LNCaP clone FGC (cell line): ENCODE data around the gene NFU1.
"Not testable (repeated sequence)": the region's sequence is repeated elsewhere in the genome, so short reads cannot be mapped to it uniquely, and the experiment has no call there.

ENCODE experiments used
- DNase-seq: peaks from one replicate; pipeline ENCODE4 v3.0.0-alpha.2; 2011; ENCODE audit warnings: low read depth
- H3K4me3 ChIP-seq: 2 replicates; pipeline ENCODE4 v1.5.1; 2011; ENCODE audit warnings: mild to moderate bottlenecking, low read depth, low read length, control low read depth
- TF ChIP-seq, protein P1 (sequence below): IDR thresholded peaks from 2 replicates; pipeline ENCODE4 v1.5.1; 2012; ENCODE audit warnings: mild to moderate bottlenecking; ENCODE audit not compliant: control insufficient read depth, insufficient read depth; ENCODE audit errors: extremely low read depth

NFU1 gene

DNA sequence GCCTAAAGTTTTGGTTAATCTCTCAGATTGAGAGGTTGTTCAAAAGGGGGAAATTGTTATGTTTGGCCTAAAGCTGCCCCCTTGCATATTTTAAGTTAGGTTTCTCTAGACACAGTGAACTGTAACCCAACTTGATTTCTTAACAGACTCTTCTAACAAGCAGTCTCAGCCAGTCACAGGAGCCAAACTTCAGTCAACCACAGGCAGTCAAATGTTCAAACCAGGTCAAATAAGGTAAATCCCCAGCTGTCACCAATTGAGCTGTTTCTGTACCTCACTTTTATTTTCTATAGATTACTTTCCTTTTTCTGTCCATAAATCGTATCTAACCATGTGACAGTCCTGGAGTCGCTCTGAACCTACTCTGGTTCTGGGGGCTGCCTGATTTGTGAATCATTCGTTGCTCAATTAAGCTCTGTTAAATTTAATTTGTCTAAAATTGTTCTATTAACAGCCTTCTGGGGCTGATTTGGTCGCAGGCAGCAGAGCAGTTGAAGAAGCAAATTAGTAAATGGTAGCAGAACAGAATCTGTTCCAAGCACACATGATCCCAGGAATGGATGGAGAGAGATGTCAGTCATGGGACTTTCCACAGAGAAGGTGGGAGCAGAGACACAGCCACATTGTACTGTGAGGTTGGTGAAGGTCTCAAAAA, 16.4 kb upstream of the NFU1 start:
- TF ChIP-seq, protein P1, sequence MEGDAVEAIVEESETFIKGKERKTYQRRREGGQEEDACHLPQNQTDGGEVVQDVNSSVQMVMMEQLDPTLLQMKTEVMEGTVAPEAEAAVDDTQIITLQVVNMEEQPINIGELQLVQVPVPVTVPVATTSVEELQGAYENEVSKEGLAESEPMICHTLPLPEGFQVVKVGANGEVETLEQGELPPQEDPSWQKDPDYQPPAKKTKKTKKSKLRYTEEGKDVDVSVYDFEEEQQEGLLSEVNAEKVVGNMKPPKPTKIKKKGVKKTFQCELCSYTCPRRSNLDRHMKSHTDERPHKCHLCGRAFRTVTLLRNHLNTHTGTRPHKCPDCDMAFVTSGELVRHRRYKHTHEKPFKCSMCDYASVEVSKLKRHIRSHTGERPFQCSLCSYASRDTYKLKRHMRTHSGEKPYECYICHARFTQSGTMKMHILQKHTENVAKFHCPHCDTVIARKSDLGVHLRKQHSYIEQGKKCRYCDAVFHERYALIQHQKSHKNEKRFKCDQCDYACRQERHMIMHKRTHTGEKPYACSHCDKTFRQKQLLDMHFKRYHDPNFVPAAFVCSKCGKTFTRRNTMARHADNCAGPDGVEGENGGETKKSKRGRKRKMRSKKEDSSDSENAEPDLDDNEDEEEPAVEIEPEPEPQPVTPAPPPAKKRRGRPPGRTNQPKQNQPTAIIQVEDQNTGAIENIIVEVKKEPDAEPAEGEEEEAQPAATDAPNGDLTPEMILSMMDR = no peak
- DNase-seq = no peak

DNA sequence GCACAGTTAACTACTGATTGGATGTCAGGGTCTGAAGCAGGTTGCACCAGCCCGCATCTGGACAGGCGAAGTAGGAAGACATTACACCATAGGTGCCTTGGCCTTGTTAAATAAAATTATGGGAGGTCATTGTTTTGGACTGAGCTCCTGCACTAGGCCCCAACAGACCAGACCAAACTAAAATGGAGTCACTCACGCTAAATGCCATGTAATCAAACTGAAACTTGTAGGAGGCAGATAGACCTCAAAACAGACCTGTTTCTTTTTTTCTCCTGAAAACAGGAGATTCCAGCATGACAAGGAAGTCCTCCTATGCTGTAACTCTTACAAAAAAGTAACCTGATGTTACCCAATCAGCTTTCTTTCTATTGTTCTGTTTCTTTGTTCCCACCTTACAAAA, 15.5 kb upstream of the NFU1 start:
- no peak for DNase-seq
- TF ChIP-seq, protein P1 = no peak
- H3K4me3 ChIP-seq = no peak overlapping the region

More for the DNA sequence above, 16.4 kb upstream of the NFU1 start:
- H3K4me3 ChIP-seq = no peak overlapping the region

DNA sequence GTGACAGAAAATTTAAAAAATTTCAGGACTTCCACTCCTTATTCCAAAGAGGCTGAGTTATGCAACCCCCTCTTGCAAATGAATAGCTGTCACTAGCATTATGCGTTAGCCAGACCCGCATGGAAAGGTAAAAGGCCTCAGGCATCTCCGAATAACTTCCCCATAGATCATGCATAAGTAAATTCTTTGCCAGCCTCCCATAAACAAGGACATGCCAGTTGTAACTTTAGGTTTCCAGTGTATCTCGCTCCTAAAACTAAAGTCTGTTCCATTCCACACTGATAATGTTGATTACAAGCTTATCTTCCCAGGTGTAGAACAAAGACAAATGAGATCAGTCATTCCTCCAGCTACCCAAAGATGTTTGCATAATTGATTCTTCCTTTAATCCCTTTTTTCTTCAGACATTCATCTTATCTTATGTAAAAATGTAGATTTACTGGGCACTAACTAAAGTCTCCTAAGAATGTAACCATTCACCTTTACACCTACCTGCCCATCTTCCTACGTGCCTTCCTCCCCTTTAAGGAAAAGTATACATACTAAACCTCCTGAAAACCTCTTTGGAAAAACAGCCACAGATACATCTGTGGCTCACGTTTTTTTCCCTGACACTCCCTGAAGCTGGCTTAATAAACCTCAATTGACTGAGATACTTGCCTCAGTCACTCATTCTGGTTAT, 13.6 kb upstream of the NFU1 start:
- no peak overlapping the region for H3K4me3 ChIP-seq
- TF ChIP-seq, protein P1 = no peak
- DNase-seq = no peak

DNA sequence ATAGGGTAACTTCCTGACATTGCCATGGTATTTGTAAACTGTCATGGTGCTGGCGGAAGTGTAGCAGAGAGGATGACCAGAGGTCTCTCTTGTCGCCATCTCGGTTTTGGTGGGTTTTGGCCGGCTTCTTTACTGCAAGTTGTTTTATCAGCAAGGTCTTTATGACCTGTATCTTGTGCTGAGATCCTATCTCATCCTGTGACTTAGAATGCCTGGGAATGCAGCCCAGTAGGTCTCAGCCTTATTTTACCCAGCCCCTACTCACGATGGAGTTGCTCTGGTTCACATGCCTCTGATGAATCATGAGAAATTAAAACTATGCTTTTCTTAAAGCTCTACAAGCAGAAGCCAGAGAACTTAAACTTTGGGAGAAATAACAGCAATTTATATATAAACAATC, 12.7 kb upstream of the NFU1 start:
- H3K4me3 ChIP-seq = no peak overlapping the region
- DNase-seq = no peak
- TF ChIP-seq, protein P1 = no peak

DNA sequence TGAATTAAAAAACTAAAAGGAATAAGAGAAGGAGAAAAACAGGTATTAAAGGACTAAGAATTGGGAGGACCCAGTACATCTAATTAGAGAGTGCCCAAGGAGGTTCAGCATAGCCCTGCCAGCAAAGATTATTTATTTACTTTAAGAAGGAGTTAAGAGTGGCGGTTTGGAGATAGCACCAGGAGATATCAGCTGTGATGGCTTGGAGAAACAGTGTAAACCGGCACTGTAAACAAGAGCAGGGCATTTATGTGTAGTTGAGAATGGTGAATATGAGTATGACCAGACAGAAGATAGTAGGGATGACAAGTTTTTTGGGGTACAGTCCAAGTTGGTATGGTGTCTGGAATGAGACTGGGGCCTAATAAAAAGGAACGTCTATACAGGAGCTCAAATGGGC, 6.4 kb upstream of the NFU1 start:
- DNase-seq = not testable (repeated sequence)

DNA sequence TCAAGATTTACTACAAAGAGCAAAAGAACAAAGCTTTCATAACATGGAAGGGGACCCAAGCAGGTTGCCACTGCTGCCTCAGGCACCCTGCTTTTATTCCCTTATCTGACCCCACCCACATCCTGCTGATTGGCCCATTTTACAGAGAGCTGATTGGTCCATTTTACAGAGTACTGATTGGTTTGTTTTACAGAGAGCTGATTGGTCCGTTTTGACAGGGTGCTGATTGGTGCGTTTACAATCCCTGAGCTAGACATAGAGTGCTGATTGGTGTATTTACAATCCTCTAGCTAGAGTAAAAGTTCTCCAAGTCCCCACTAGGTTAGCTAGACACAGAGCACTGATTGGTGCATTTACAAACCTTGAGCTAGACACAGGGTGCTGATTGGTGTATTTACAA, 2.3 kb upstream of the NFU1 start:
- DNase-seq = not testable (repeated sequence)

More for the DNA sequence above, 6.4 kb upstream of the NFU1 start:
- H3K4me3 ChIP-seq = not testable (repeated sequence)

DNA sequence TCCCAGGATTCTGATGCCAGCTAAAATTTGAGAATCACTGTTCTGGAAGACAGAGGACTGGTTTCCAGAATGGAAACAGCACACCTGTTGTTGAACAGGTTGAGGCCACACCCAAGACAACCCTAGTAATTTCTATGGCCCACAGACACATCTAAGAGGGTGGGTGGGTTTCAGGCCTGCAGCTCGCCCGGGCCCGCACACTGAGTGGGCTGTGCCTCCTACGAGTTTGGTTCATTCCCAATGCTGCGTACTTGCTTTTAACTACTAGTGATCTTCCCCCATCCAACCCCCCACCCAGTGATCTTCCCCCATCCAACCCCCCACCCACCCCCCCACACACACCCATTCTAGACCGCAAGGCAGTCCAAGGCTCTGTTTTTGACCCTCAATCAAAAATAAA, 1.3 kb upstream of the NFU1 start:
- TF ChIP-seq, protein P1 = no peak
- DNase-seq = no peak
- no peak overlapping the region for H3K4me3 ChIP-seq

More for the DNA sequence above, 2.3 kb upstream of the NFU1 start:
- not testable (repeated sequence) for H3K4me3 ChIP-seq

DNA sequence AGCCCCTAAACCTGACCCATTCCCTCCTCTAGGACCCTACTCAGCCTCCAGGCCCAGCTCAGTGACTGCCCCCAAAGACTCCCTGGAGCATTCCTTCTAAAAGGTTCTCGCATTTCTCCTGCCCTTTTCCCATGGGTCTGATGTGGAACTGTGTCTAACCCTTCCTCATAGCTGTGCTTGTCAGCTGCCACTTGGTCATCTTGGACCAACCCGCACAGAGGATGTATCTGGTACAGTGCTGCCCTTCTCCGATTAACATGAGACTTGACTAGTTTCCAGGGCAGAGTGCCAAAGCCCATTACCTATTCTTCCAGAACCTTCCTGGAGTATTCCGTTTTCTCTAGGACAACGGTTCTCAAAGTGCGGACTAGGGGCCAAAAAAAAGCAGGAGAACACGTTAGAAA, 518 bp upstream of the NFU1 start:
- TF ChIP-seq, protein P1 = no peak
- H3K4me3 ChIP-seq = peak overlapping the region; percentile 49
- no peak for DNase-seq
